GM19043 (cell line): ENCODE measurements around the gene GJA3.

ENCODE experiments used
- ATAC-seq: cut with Tn5 transposase; IDR thresholded peaks from one replicate; pipeline ENCODE4 v1.9.1; 2021; ENCODE audit warnings: low read depth; ENCODE audit not compliant: unreplicated experiment

The GJA3 gene

GRCh38 chr13:20102525-20103180 lies 58.2 kb downstream of the GJA3 start:
- no peak for ATAC-seq

GRCh38 chr13:20101467-20102316 lies 59.2 kb downstream of the GJA3 start:
- ATAC-seq = no peak

- ATAC-seq = no peak
These were observed 61.5 kb downstream of the GJA3 start for GRCh38 chr13:20099319-20099718.

- ATAC-seq = no peak
These were observed 66.9 kb downstream of the GJA3 start for GRCh38 chr13:20093951-20094350.

- no peak for ATAC-seq
These were observed 70.5 kb downstream of the GJA3 start for GRCh38 chr13:20090349-20090748.
